ENCODE results near the gene SAFB2.

SAFB2 gene

GRCh38 chr19:5579697-5580096 is 42.9 kb downstream of the SAFB2 start:
- peaks cover 4% of the 10 kb centered on the region for H3K4me1 ChIP-seq (ENCODE audit: insufficient read depth, low read length, severe bottlenecking)
- no peaks in the 10 kb centered on the region for H3K79me2 ChIP-seq (ENCODE audit: insufficient read depth, low read length)
- H3F3A ChIP-seq (ENCODE audit: insufficient read depth, low read length), result no peaks in the 10 kb centered on the region
- H2AFZ ChIP-seq (ENCODE audit: low read length), result no peak overlapping the region
- no peak for TF ChIP-seq CTCF (IDR thresholded peaks at IDR 0.05; ENCODE audit: low read length)
- no peak for TF ChIP-seq EZH2 (IDR thresholded peaks at IDR 0.05; ENCODE audit: borderline replicate concordance, low read length)
- H3K27ac ChIP-seq (ENCODE audit: low read depth, low read length, poor library complexity, severe bottlenecking), result no peak overlapping the region
- no peaks in the 10 kb centered on the region for H3K9me2 ChIP-seq (ENCODE audit: low read depth, low read length)
- H3K4me3 ChIP-seq (ENCODE audit: low read depth, low read length, poor library complexity, severe bottlenecking), result no peak overlapping the region
- H4K20me1 ChIP-seq (ENCODE audit: insufficient read depth, low read length), result no peaks in the 10 kb centered on the region
- no peak overlapping the region for H3K4me2 ChIP-seq (ENCODE audit: low read length)
- peaks cover 25% of the 10 kb centered on the region for H3K36me3 ChIP-seq (ENCODE audit: insufficient read depth, low read length)
- no peaks in the 10 kb centered on the region for H3K27me3 ChIP-seq (ENCODE audit: insufficient read depth, low read length)
- no peak overlapping the region for H3K9ac ChIP-seq (ENCODE audit: low read length)
- H3K9me3 ChIP-seq (ENCODE audit: low read length), result no peaks in the 10 kb centered on the region

GRCh38 chr19:5579286-5579685 is 43.3 kb downstream of the SAFB2 start:
- H3F3A ChIP-seq (ENCODE audit: insufficient read depth, low read length), result no peaks in the 10 kb centered on the region
- peaks cover 21% of the 10 kb centered on the region for H3K36me3 ChIP-seq (ENCODE audit: insufficient read depth, low read length)
- no peak overlapping the region for H3K27ac ChIP-seq (ENCODE audit: low read depth, low read length, poor library complexity, severe bottlenecking)
- no peak overlapping the region for H3K4me3 ChIP-seq (ENCODE audit: low read depth, low read length, poor library complexity, severe bottlenecking)
- H3K4me1 ChIP-seq (ENCODE audit: insufficient read depth, low read length, severe bottlenecking), result peaks cover 4% of the 10 kb centered on the region
- no peak for TF ChIP-seq EZH2 (IDR thresholded peaks at IDR 0.05; ENCODE audit: borderline replicate concordance, low read length)
- no peak for TF ChIP-seq CTCF (IDR thresholded peaks at IDR 0.05; ENCODE audit: low read length)
- H3K27me3 ChIP-seq (ENCODE audit: insufficient read depth, low read length), result no peaks in the 10 kb centered on the region
- H3K79me2 ChIP-seq (ENCODE audit: insufficient read depth, low read length), result no peaks in the 10 kb centered on the region
- H3K9me3 ChIP-seq (ENCODE audit: low read length), result no peaks in the 10 kb centered on the region
- H3K9me2 ChIP-seq (ENCODE audit: low read depth, low read length), result no peaks in the 10 kb centered on the region
- no peaks in the 10 kb centered on the region for H4K20me1 ChIP-seq (ENCODE audit: insufficient read depth, low read length)
- H3K9ac ChIP-seq (ENCODE audit: low read length), result no peak overlapping the region
- no peak overlapping the region for H2AFZ ChIP-seq (ENCODE audit: low read length)
- H3K4me2 ChIP-seq (ENCODE audit: low read length), result no peak overlapping the region

GRCh38 chr19:5578097-5578846 is 44.3 kb downstream of the SAFB2 start:
- Histone ChIP-seq H3K27me3 (ENCODE audit: insufficient read depth, low read length) (no peaks in the 10 kb centered on the region), H3K9me2 (ENCODE audit: low read depth, low read length) (no peaks in the 10 kb centered on the region), H3K27ac (ENCODE audit: low read depth, low read length, poor library complexity, severe bottlenecking) (no peak overlapping the region), H3K9me3 (ENCODE audit: low read length) (no peaks in the 10 kb centered on the region), H2AFZ (ENCODE audit: low read length) (no peak overlapping the region), H3K79me2 (ENCODE audit: insufficient read depth, low read length) (no peaks in the 10 kb centered on the region), H3K9ac (ENCODE audit: low read length) (no peak overlapping the region), H4K20me1 (ENCODE audit: insufficient read depth, low read length) (no peaks in the 10 kb centered on the region), H3K4me1 (ENCODE audit: insufficient read depth, low read length, severe bottlenecking) (peaks cover 4% of the 10 kb centered on the region), H3F3A (ENCODE audit: insufficient read depth, low read length) (no peaks in the 10 kb centered on the region), H3K4me2 (ENCODE audit: low read length) (no peak overlapping the region), H3K4me3 (ENCODE audit: low read depth, low read length, poor library complexity, severe bottlenecking) (no peak overlapping the region), H3K36me3 (ENCODE audit: insufficient read depth, low read length) (peaks cover 14% of the 10 kb centered on the region; the same call in 1 of the 2 replicates)
- peak; percentile 94 for TF ChIP-seq CTCF (IDR thresholded peaks at IDR 0.05; ENCODE audit: low read length)
- TF ChIP-seq EZH2 (IDR thresholded peaks at IDR 0.05; ENCODE audit: borderline replicate concordance, low read length), result no peak
